ENCODE measurements around the gene SRPK1. TPM values are rescaled to one million over a fixed set of nuclear protein-coding genes. Genes with fewer than 3 reads are reported as not detected.

The SRPK1 gene
- total RNA-seq, 4 donors from 2014 or later: 14.3 to 76.3 (median 29.4) TPM

GRCh38 chr6:35787266-35788218, 133.4 kb downstream of the SRPK1 start:
- no peak for DNase-seq
- Histone ChIP-seq H3K4me3 (no peak overlapping the region), H3K36me3 (no peaks in the 10 kb centered on the region), H3K27ac (no peak overlapping the region), H3K4me1 (no peaks in the 10 kb centered on the region), H3K9me3 (no peaks in the 10 kb centered on the region), H3K27me3 (peaks cover 3 to 4% of the 10 kb centered on the region in 2 donors)
- intact Hi-C loops (cut with DNase I; ENCODE audit: low total_unique reads): no loop called here
- TF ChIP-seq CTCF (IDR thresholded peaks at IDR 0.05) (no peak), POLR2A (IDR thresholded peaks at IDR 0.05) (no peak)

GRCh38 chr6:35786810-35787209, 134.1 kb downstream of the SRPK1 start:
- H3K27me3 ChIP-seq: peaks cover 3 to 4% of the 10 kb centered on the region in 2 donors
- no peak for DNase-seq
- H3K36me3 ChIP-seq: no peaks in the 10 kb centered on the region
- no peaks in the 10 kb centered on the region for H3K4me1 ChIP-seq
- no peak overlapping the region for H3K27ac ChIP-seq
- intact Hi-C loops (cut with DNase I; ENCODE audit: low total_unique reads): no loop called here
- H3K9me3 ChIP-seq: no peaks in the 10 kb centered on the region
- TF ChIP-seq CTCF (IDR thresholded peaks at IDR 0.05) (no peak), POLR2A (IDR thresholded peaks at IDR 0.05) (no peak)
- H3K4me3 ChIP-seq: no peak overlapping the region

- DNase-seq: no peak
- Histone ChIP-seq H3K36me3 (no peaks in the 10 kb centered on the region), H3K4me1 (no peaks in the 10 kb centered on the region), H3K27me3 (peaks cover 3 to 4% of the 10 kb centered on the region in 2 donors), H3K4me3 (no peak overlapping the region), H3K9me3 (no peaks in the 10 kb centered on the region), H3K27ac (no peak overlapping the region)
- intact Hi-C loops (cut with DNase I; ENCODE audit: low total_unique reads): no loop called here
- TF ChIP-seq POLR2A (IDR thresholded peaks at IDR 0.05): no peak
- TF ChIP-seq CTCF (IDR thresholded peaks at IDR 0.05): no peak
These were observed 134.6 kb downstream of the SRPK1 start for GRCh38 chr6:35786272-35786671.

GRCh38 chr6:35784200-35784599, 136.7 kb downstream of the SRPK1 start:
- no peaks in the 10 kb centered on the region for H3K9me3 ChIP-seq
- H3K36me3 ChIP-seq: no peaks in the 10 kb centered on the region
- H3K4me1 ChIP-seq: no peaks in the 10 kb centered on the region
- peaks cover 3 to 4% of the 10 kb centered on the region in 2 donors for H3K27me3 ChIP-seq
- no peak overlapping the region for H3K27ac ChIP-seq
- H3K4me3 ChIP-seq: no peak overlapping the region
- no peak for TF ChIP-seq CTCF (IDR thresholded peaks at IDR 0.05)
- TF ChIP-seq POLR2A (IDR thresholded peaks at IDR 0.05): no peak
- no peak for DNase-seq
- intact Hi-C loops (cut with DNase I; ENCODE audit: low total_unique reads): no loop called here

Other genes with a start within 250 kb of the SRPK1 start
- 100 to 1,000 TPM in 2 of 4 donors, 10 to 100 TPM in 2; 35.1 to 197 (median 84.5) TPM for gene FKBP5, start 232.2 kb downstream of the SRPK1 start, total RNA-seq
- 1 to 10 TPM in 2 of 4 donors, not detected in 2; 1.6 TPM for gene ARMC12, start 184.1 kb downstream of the SRPK1 start, total RNA-seq
- gene CLPSL2, start 144.5 kb downstream of the SRPK1 start, total RNA-seq: not detected
- not detected for gene CLPSL1, start 140.1 kb downstream of the SRPK1 start, total RNA-seq
- not detected for gene CLPS, start 123.8 kb downstream of the SRPK1 start, total RNA-seq
- not detected for gene LHFPL5, start 115.7 kb downstream of the SRPK1 start, total RNA-seq
- gene SLC26A8, start 103.5 kb upstream of the SRPK1 start, total RNA-seq: under 1 TPM in 1 of 4 donors, not detected in 3; 0.07 TPM
- 100 to 1,000 TPM in 2 of 4 donors, 10 to 100 TPM in 2; 62.0 to 117 (median 86.2) TPM for gene MAPK14, start 106.7 kb upstream of the SRPK1 start, total RNA-seq
- 10 to 100 TPM in 1 of 4 donors, 1 to 10 TPM in 2, under 1 TPM in 1; 0.26 to 10.9 (median 3.0) TPM for gene MAPK13, start 209.4 kb upstream of the SRPK1 start, total RNA-seq

Data from uterus (tissue), 4 donors.